OCI-M2 (cell line): ENCODE measurements around the gene EXOC3L4.

ENCODE experiments used
- DNase-seq: peaks from one replicate; lab custom pipeline; 2025; ENCODE audit not compliant: unreplicated experiment; lab: John Stamatoyannopoulos, UW

Gene EXOC3L4

DNA sequence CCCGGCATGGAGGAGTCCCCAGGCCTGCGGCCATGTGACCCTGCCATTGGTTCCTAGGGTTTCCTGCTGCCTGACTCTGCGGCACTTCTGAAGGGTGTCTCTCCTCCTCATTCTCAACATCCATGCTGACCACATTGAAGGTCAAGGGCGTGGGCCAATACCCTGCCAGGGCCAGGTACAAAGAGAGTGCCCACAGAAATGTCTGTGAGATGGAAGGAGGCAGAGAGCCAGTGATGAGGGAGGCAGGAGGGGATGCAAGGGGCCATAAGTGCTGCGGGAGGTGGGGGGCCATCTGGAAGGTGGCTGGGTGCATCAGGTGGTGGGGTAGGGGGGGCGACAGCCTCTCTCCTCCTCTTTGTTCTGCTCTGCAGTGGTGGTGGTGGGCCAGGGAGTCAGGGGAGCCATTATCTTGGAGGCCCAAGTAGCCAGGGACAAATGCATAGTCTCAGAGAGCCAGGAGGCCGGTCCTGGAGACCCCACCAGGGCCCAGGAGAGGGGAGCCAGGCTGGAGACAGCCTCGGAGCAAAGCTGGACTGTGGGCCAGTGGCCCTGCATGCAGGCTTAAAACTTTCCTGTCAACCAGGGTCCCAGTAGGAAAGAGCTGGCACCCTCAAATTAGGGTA lies 24.2 kb upstream of the EXOC3L4 start:
- no peak for DNase-seq

- no peak for DNase-seq
Measured at GRCh38 chr14:103070971-103071542, 23.5 kb upstream of the EXOC3L4 start.

DNA sequence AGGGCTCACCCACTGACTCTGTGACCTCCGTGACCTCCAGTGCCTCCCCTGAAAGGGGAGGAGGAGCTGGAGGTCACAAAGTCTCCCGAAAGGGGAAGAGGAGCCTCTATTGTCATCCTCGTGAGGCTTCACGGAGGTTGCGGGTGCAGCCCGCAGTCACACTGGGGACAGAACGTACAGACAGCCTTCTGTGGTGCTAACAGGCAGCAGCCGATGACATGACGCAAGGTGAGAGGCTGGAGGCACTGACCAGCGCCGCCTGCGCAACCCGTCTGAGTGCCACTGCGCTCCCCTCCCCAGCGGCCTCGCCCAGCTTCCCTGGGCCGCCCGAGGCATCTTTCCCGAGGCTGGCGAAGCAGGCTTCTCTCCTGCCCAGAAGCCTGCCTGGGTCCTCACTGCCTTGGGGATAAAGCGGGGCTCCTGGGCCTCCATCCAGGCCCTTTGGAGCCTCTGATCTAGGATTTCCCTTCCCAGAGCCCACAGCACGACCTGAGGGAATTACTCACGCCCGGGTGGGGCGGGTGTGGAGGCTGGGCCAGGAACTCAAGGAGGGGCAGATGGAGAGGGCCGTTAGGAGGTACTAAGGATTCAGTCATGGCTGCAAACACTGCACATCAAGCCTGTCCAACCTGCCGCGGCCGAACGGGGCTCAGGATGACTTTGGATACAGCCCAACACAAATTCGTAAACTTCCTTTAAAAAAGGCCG lies 22.8 kb upstream of the EXOC3L4 start:
- no peak for DNase-seq

GRCh38 chr14:103072595-103073366 lies 21.7 kb upstream of the EXOC3L4 start:
- no peak for DNase-seq

- DNase-seq = no peak
Measured at GRCh38 chr14:103073367-103073875, 21.1 kb upstream of the EXOC3L4 start.

DNA sequence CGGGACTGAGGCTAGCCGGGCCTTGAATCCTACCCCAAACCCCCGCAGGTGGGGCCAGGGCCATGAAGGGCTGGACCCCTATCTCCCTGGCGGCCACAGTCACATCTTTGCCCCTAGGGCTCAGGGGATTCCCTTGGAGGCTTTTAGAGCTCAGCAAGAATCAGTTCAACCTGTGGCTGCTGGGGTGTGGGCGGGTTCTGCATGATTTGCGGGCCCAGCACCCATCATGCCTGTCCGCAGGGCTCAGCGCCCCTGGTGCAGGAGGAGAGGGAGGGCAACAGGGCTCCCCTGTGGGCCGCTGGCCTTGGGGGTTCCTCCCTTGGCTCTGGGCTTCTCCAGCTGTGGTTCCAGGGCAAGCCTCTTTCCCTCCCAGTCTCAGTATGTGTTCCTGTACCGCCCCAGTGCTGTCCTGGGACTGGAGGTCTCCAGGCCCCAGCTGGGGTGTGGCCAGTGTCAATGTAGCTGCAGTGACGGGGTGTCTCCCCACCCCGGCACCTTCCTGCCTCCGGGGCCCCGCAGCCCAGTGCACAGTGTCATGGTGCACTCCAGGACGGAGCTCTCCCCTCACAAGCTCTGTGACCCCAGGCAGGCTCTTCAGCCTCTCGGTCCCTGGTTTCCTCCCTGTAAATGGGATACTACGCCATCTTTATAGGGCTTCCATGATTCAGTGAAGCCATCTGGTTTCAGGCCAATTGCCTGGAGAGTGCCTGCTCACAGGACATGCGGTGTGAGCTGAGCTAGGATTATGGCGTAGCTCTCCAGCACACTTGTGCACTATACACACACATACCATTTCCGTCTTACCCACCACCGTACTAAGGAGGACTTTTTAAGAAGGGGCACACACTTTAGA lies 20.4 kb upstream of the EXOC3L4 start:
- DNase-seq = no peak

GRCh38 chr14:103074729-103075367 lies 19.7 kb upstream of the EXOC3L4 start:
- DNase-seq = no peak

- DNase-seq = peak; percentile 30
Measured at GRCh38 chr14:103078420-103078749, 16.1 kb upstream of the EXOC3L4 start.

GRCh38 chr14:103078860-103079587 lies 15.5 kb upstream of the EXOC3L4 start:
- DNase-seq = no peak

DNA sequence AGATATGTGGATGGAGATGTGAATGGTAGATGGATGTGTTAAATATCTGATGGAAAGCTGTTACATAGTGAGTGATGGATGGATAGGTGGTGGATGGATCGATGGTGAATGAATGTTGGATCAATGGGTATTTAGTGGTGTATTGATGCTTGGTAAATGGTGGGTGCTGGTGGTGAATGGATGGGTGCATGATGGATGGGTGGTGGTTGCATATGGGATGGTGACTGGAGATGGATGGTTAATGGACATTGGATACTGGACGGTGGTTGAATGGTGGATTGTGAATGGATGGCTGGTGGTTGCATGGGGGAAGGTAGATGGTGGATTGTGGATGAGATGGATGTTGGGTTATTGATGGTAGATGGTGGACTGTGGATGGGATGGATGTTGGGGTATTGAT lies 12.6 kb upstream of the EXOC3L4 start:
- no peak for DNase-seq

GRCh38 chr14:103084021-103084919 lies 10.3 kb upstream of the EXOC3L4 start, which contains the start of gene LBHD2:
TSS of gene LBHD2 (plus strand) at chr14:103084210. CDS start at chr14:103086013, 1,803 bp downstream.
- DNase-seq = no peak

DNA sequence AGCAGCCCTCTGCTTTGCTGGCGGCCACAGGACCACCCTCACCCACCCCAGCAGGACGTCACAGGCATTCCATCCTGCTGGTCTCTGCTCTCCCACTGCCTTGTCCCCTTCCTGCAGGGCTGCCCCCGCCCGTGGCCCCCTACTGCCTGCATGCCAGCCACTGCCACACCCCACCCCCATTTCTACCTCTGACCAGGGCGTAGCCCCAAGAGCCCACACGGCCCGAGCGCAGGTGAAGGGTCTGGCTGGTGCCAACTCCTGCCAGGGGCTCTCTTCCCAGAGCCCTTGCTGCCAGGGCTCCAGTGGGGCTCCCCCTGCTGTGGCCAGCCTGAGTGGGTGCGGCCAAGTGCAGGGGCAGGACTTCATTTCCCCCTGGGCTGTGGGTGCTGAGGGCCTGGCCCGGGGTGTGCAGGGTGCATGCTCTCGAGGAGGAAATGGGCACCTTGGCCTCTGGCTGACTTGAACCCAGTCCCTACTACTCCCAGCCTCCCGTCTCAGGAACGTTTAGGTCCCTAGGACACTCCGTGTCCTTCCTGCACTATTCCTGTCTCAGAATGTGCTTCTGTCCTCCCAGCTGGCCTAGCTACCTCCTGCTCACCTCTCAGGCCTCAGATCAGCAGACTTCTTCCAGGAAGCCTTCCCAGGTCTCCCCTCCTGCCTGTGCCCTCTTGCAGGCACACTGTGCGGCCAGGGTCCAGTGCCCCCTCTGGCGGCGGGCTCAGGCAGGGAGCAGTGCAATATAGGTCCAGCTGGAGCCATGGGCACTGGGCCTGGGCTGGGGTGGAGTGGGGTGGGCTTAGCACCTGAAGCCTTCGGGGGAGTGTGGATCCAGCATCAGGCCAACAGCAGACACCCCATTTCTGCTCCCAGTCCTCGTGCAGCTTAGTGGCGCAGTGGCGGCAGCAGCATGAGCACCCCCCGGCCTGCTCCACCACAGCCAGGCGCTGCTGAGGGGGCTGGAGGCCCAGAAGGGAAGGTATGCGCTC lies 9.1 kb upstream of the EXOC3L4 start:
- no peak for DNase-seq

GRCh38 chr14:103086771-103087342 lies 7.7 kb upstream of the EXOC3L4 start:
- DNase-seq = no peak

GRCh38 chr14:103087343-103087835 lies 7.1 kb upstream of the EXOC3L4 start:
- no peak for DNase-seq

DNA sequence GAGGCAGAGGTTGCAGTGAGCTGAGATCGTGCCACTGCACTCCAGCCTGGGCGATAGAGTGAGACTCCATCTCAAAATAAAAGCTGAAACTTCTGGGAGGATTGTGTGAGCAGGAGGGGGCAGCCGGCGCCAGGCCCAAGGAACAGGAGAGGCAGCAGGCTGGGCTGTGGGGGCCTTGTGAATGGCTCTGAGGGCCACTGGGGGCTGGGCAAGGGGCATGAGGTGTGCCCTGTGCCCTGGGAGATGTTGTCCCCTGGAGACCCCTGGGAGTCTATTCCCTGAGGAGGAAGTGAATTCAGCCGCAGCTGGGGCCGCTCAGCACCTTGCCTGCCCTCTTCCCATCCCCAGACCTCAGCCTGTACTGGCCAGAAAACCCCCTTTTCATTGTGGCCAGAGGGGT lies 5.6 kb upstream of the EXOC3L4 start:
- no peak for DNase-seq

DNA sequence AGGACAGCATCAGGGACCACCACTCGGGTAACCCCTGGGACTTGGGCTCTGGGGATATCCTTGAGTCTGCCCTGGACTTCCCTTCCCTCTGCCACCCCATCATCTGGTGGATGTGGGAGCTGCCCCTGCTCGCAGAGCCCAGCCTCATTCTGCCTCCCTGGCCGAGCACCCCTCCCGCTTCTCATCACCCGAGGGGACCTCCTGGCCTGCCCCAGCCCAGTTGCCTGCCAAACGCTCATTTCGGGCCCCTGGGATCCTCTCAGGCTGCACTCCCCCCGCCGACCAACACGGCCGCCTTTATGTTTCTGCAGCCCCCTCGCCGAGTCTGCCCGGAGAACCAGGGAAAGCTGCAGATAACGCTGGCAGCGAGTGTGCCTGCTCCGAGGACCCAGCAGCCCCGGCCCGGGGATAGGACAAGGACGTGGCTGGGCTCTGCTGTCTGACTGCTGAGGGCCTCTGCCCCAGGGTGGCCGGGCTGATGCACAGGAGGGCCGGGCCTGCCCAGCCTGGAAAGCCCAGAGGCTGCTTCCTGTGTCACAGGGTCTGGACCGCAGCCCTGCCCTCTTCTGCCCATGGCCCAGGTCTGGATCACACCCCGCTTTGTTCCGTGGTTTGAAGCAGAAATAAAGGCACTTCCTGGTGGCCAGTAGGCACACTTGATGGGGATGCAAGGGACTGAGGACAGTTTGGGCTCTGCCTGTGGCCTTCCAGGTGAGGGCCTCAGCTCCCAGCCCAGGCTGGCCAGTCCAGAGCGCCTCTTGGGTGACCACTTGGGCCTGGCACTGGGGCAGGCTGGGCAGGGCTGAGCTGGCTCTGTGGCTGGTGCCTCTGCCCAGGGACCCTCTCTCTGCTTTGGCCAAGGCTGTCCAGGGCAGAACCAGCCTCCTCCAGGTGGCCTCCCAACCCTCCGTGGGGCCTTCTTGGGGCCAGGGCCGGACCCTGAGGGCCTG lies 4.9 kb upstream of the EXOC3L4 start:
- DNase-seq = no peak
